Astrocyte (in vitro differentiated cells and primary cell): Measurements from ENCODE around the gene FAM222A. TPM values are rescaled to one million over a fixed set of nuclear protein-coding genes. Genes with fewer than 3 reads are reported as not detected.

Experiments used
- DNase-seq: peaks from one replicate; pipeline ENCODE4 v3.0.0-alpha.2; 2010; ENCODE audit warnings: low read depth
- FAIRE-seq: peaks from 2 replicates; lab custom pipeline; 2011; peaks lifted over from hg19 to GRCh38; lab: Jason Lieb, UNC
- H2AFZ ChIP-seq: 2 replicates; pipeline ENCODE4 v1.6.0; 2012; ENCODE audit warnings: low read depth, low read length, inconsistent platforms
- H3K27ac ChIP-seq: 2 replicates; pipeline ENCODE4 v1.5.1; 2011; ENCODE audit warnings: low read depth, low read length, inconsistent platforms
- H3K27me3 ChIP-seq: 2 replicates; pipeline ENCODE4 v1.6.0; 2011; ENCODE audit warnings: low read length, inconsistent platforms; ENCODE audit not compliant: insufficient read depth
- H3K36me3 ChIP-seq: 2 replicates; pipeline ENCODE4 v1.5.1; 2011; ENCODE audit warnings: low read length, inconsistent platforms; ENCODE audit not compliant: insufficient read depth
- H3K4me1 ChIP-seq: 2 replicates; pipeline ENCODE4 v1.5.1; 2011; ENCODE audit warnings: low read length, inconsistent platforms; ENCODE audit not compliant: insufficient read depth
- H3K4me2 ChIP-seq: 2 replicates; pipeline ENCODE4 v1.6.0; 2012; ENCODE audit warnings: low read length, inconsistent platforms
- H3K4me3 ChIP-seq: 2 replicates; pipeline ENCODE4 v1.5.1; 2011; ENCODE audit warnings: low read depth, mild to moderate bottlenecking, low read length, inconsistent platforms; ENCODE audit not compliant: insufficient read depth
- H3K79me2 ChIP-seq: 2 replicates; pipeline ENCODE4 v1.6.0; 2012; ENCODE audit warnings: mild to moderate bottlenecking, low read length, inconsistent platforms; ENCODE audit not compliant: insufficient read depth
- H3K9ac ChIP-seq: 2 replicates; pipeline ENCODE4 v1.6.0; 2012; ENCODE audit warnings: mild to moderate bottlenecking, low read length, inconsistent platforms
- H3K9me3 ChIP-seq: 2 replicates; pipeline ENCODE4 v1.5.1; 2012; ENCODE audit warnings: low read depth, mild to moderate bottlenecking, low read length, inconsistent platforms; ENCODE audit not compliant: insufficient read depth
- H4K20me1 ChIP-seq: 2 replicates; pipeline ENCODE4 v1.6.0; 2012; ENCODE audit warnings: low read length, inconsistent platforms; ENCODE audit not compliant: insufficient read depth
- H3K27ac Mint-ChIP-seq: one replicate; pipeline ENCODE4 v1.8.0; 2021; ENCODE audit warnings: mild to moderate bottlenecking, mixed read lengths; ENCODE audit not compliant: unreplicated experiment
- H3K27me3 Mint-ChIP-seq: one replicate; pipeline ENCODE4 v1.8.0; 2021; ENCODE audit warnings: low read depth, mixed read lengths; ENCODE audit not compliant: unreplicated experiment
- H3K36me3 Mint-ChIP-seq: one replicate; pipeline ENCODE4 v1.8.0; 2021; ENCODE audit warnings: low read depth, mixed read lengths; ENCODE audit not compliant: unreplicated experiment
- H3K4me1 Mint-ChIP-seq: one replicate; pipeline ENCODE4 v1.8.0; 2021; ENCODE audit warnings: low read depth, mixed read lengths; ENCODE audit not compliant: unreplicated experiment
- H3K4me3 Mint-ChIP-seq: one replicate; pipeline ENCODE4 v1.8.0; 2021; ENCODE audit warnings: mild to moderate bottlenecking, moderate library complexity, mixed read lengths; ENCODE audit not compliant: unreplicated experiment
- H3K9me3 Mint-ChIP-seq: one replicate; pipeline ENCODE4 v1.8.0; 2021; ENCODE audit warnings: mild to moderate bottlenecking, mixed read lengths; ENCODE audit not compliant: unreplicated experiment
- CTCF ChIP-seq: IDR thresholded peaks from 2 replicates; pipeline ENCODE4 v1.5.1; 2011; ENCODE audit warnings: low read depth, mild to moderate bottlenecking, inconsistent platforms, low read length, moderate library complexity; ENCODE audit not compliant: insufficient read depth
- EZH2 ChIP-seq: IDR thresholded peaks from 2 replicates; pipeline ENCODE4 v1.6.1; 2012; ENCODE audit warnings: mild to moderate bottlenecking, low read length, inconsistent platforms; ENCODE audit not compliant: insufficient read depth
- total RNA-seq: library from RNA; stranded (reverse); gene quantifications from 2 replicates; pipeline ENCODE4 v1.2.1, GENCODE V29; 2021

Gene FAM222A
- total RNA-seq, 1 donor from 2014 or later: 1.2 TPM

- no peaks in the 10 kb centered on the region for H3K36me3 Mint-ChIP-seq
- no peak overlapping the region for H3K4me3 Mint-ChIP-seq
- Histone ChIP-seq H3K4me1 (no peaks in the 10 kb centered on the region), H2AFZ (no peak overlapping the region), H3K27me3 (peaks cover 6% of the 10 kb centered on the region), H3K36me3 (no peaks in the 10 kb centered on the region), H3K9me3 (no peaks in the 10 kb centered on the region), H4K20me1 (peaks cover 19% of the 10 kb centered on the region), H3K27ac (no peak overlapping the region), H3K4me2 (no peak overlapping the region), H3K9ac (no peak overlapping the region), H3K79me2 (no peaks in the 10 kb centered on the region), H3K4me3 (no peak overlapping the region)
- no peak for FAIRE-seq
- no peaks in the 10 kb centered on the region for H3K4me1 Mint-ChIP-seq
- TF ChIP-seq EZH2: no peak
- no peak for TF ChIP-seq CTCF
- peaks cover 3% of the 10 kb centered on the region for H3K27me3 Mint-ChIP-seq
- no peak for DNase-seq
- H3K27ac Mint-ChIP-seq: no peak overlapping the region
- peaks cover 3% of the 10 kb centered on the region for H3K9me3 Mint-ChIP-seq
Measured at GRCh38 chr12:109815757-109816617, 102.4 kb downstream of the FAM222A start.

GRCh38 chr12:109816870-109817269 lies 103.2 kb downstream of the FAM222A start:
- no peak overlapping the region for H3K9ac ChIP-seq
- DNase-seq (no peak), FAIRE-seq (no peak)
- no peak overlapping the region for H3K4me3 Mint-ChIP-seq
- H2AFZ ChIP-seq: no peak overlapping the region
- H3K4me2 ChIP-seq: no peak overlapping the region
- H3K36me3 Mint-ChIP-seq: no peaks in the 10 kb centered on the region
- no peaks in the 10 kb centered on the region for H3K79me2 ChIP-seq
- H3K27ac ChIP-seq: no peak overlapping the region
- peaks cover 3% of the 10 kb centered on the region for H3K9me3 Mint-ChIP-seq
- peaks cover 2% of the 10 kb centered on the region for H3K4me1 Mint-ChIP-seq
- H3K27ac Mint-ChIP-seq: no peak overlapping the region
- no peak for TF ChIP-seq CTCF
- no peak for TF ChIP-seq EZH2
- H3K27me3 Mint-ChIP-seq: peaks cover 3% of the 10 kb centered on the region
- H3K4me1 ChIP-seq: no peaks in the 10 kb centered on the region
- H3K27me3 ChIP-seq: peaks cover 6% of the 10 kb centered on the region
- no peaks in the 10 kb centered on the region for H3K36me3 ChIP-seq
- H3K9me3 ChIP-seq: no peaks in the 10 kb centered on the region
- no peak overlapping the region for H3K4me3 ChIP-seq
- H4K20me1 ChIP-seq: peaks cover 19% of the 10 kb centered on the region

- H3K9ac ChIP-seq: no peak overlapping the region
- no peak overlapping the region for H3K27ac Mint-ChIP-seq
- H3K27ac ChIP-seq: no peak overlapping the region
- H3K27me3 ChIP-seq: peaks cover 8% of the 10 kb centered on the region
- H4K20me1 ChIP-seq: peaks cover 15% of the 10 kb centered on the region
- no peak overlapping the region for H3K4me3 Mint-ChIP-seq
- H3K4me1 Mint-ChIP-seq: peaks cover 3% of the 10 kb centered on the region
- H3K4me1 ChIP-seq: no peaks in the 10 kb centered on the region
- H3K27me3 Mint-ChIP-seq: peaks cover 3% of the 10 kb centered on the region
- no peak overlapping the region for H3K4me2 ChIP-seq
- H2AFZ ChIP-seq: no peak overlapping the region
- H3K79me2 ChIP-seq: no peaks in the 10 kb centered on the region
- DNase-seq: no peak
- no peaks in the 10 kb centered on the region for H3K36me3 ChIP-seq
- no peak for FAIRE-seq
- H3K9me3 Mint-ChIP-seq: peaks cover 3% of the 10 kb centered on the region
- no peaks in the 10 kb centered on the region for H3K9me3 ChIP-seq
- TF ChIP-seq EZH2 (no peak), CTCF (no peak)
- H3K36me3 Mint-ChIP-seq: no peaks in the 10 kb centered on the region
- no peak overlapping the region for H3K4me3 ChIP-seq
Measured at GRCh38 chr12:109817627-109818231, 104.1 kb downstream of the FAM222A start.
